Neural crest cell (in vitro differentiated cells): ENCODE results near the gene PIGW. TPM values are rescaled to one million over a fixed set of nuclear protein-coding genes. Genes with fewer than 3 reads are reported as not detected.
A peak's percentile ranks its signal among the peaks of the same experiment; 100 is the strongest.

Experiments
- DNase-seq: peaks from one replicate; pipeline ENCODE4 v3.0.0; 2021; ENCODE audit warnings: low read depth, mixed read lengths, low spot score
- H3K27ac Mint-ChIP-seq: one replicate; pipeline ENCODE4 v1.8.0; 2021; ENCODE audit warnings: mild to moderate bottlenecking, mixed read lengths; ENCODE audit not compliant: unreplicated experiment
- H3K27me3 Mint-ChIP-seq: 2 replicates; pipeline ENCODE4 v1.8.0; 2021; ENCODE audit warnings: low read depth, mild to moderate bottlenecking, mixed read lengths
- H3K36me3 Mint-ChIP-seq: 2 replicates; pipeline ENCODE4 v1.8.0; 2021; ENCODE audit warnings: low read depth, mild to moderate bottlenecking, mixed read lengths
- H3K4me1 Mint-ChIP-seq: 2 replicates; pipeline ENCODE4 v1.8.0; 2021; ENCODE audit warnings: mixed read lengths
- H3K4me3 Mint-ChIP-seq: one replicate; pipeline ENCODE4 v1.8.0; 2021; ENCODE audit warnings: mild to moderate bottlenecking, mixed read lengths
- H3K9me3 Mint-ChIP-seq: 2 replicates; pipeline ENCODE4 v1.8.0; 2021; ENCODE audit warnings: mixed read lengths
- long read RNA-seq: library from polyadenylated mRNA; unstranded; transcript quantifications from one replicate; pipeline ENCODE4 v2.0.0, GENCODE V29; 2020
- total RNA-seq: library from RNA; stranded (reverse); gene quantifications from 2 replicates; pipeline ENCODE4 v1.2.1, GENCODE V29; 2021
- TF ChIP-seq, protein P1 (sequence below): fragments of 200-600 bp; sonication (generic); conservative IDR thresholded peaks from 2 replicates; pipeline ENCODE4 v1.5.0; 2021; ENCODE audit warnings: antibody characterized with exemption, mild to moderate bottlenecking

The PIGW gene, protein sequence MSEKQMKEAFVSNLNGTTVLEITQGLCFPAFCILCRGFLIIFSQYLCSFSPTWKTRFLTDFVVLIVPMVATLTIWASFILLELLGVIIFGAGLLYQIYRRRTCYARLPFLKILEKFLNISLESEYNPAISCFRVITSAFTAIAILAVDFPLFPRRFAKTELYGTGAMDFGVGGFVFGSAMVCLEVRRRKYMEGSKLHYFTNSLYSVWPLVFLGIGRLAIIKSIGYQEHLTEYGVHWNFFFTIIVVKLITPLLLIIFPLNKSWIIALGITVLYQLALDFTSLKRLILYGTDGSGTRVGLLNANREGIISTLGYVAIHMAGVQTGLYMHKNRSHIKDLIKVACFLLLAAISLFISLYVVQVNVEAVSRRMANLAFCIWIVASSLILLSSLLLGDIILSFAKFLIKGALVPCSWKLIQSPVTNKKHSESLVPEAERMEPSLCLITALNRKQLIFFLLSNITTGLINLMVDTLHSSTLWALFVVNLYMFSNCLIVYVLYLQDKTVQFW
- total RNA-seq: 20.8 and 20.9 TPM in 2 replicates
- long read RNA-seq, transcript PIGW-204 (2 exons, 2,312 nt): major isoform, 17 of 34 reads
- long read RNA-seq, transcript PIGW-206 (2 exons, 2,264 nt): minor isoform, 9 of 34 reads
- long read RNA-seq, partial matches to known transcripts: 0 of 34 reads
- long read RNA-seq, other reads (novel, unspliced or antisense): 4 of 34 reads

DNA sequence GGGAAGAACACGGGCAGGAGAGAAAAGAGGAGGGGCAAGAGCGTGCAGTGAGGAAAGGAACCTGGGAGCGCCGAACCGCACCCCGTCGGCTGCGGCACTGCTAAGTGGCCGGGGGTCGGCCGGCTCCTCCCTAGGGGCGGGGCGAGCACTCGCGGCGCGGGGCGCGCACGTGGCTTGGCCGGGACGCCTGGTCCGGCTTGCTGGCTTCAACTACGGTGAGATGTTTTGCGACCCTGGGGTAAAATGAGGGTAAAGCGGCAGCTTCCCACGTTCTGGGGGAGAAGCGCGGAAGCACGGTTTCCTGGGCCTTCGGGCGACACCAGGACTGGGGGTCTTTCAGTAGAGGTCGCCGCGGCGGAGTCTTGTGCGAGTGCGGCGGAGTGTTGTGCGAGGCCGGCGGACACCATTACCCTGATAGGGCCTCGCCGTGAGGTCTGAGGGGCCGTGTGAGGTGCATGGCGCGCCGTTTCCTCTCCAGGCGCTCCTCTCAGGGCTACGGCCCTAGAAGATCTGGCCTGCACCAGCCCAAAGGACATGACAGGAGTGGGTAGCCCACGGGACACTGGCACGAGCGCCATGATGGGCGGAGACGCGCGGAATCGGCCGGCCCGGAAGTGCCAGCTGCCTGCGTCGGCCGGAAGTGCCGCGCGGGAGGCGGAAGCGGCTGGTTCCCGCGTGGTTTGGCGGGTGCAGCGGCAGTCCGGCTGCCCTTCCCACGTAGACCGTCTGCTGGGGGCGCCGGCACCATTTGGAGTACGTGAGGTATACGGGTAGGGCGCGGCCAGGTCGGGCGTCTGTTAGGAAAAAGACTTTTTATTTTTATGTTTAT lies at the start of gene PIGW, which contains the start of gene MYO19:
Gene PIGW (plus strand): TSS at position 148 of the 829 bp plus-strand sequence. CDS start 2,115 bp downstream, outside the sequence.
Gene MYO19 (minus strand): TSS at position 29 of the 829 bp plus-strand sequence. CDS start 2,330 bp downstream, outside the sequence.
- no peaks in the 10 kb centered on the region for H3K9me3 Mint-ChIP-seq
- peak within 1 kb of the TSS; percentile 99 for H3K27ac Mint-ChIP-seq
- no peaks in the 10 kb centered on the region for H3K27me3 Mint-ChIP-seq
- TF ChIP-seq, protein P1, sequence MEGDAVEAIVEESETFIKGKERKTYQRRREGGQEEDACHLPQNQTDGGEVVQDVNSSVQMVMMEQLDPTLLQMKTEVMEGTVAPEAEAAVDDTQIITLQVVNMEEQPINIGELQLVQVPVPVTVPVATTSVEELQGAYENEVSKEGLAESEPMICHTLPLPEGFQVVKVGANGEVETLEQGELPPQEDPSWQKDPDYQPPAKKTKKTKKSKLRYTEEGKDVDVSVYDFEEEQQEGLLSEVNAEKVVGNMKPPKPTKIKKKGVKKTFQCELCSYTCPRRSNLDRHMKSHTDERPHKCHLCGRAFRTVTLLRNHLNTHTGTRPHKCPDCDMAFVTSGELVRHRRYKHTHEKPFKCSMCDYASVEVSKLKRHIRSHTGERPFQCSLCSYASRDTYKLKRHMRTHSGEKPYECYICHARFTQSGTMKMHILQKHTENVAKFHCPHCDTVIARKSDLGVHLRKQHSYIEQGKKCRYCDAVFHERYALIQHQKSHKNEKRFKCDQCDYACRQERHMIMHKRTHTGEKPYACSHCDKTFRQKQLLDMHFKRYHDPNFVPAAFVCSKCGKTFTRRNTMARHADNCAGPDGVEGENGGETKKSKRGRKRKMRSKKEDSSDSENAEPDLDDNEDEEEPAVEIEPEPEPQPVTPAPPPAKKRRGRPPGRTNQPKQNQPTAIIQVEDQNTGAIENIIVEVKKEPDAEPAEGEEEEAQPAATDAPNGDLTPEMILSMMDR: peak; percentile 19
- peak; percentile 81 for DNase-seq
- H3K36me3 Mint-ChIP-seq: peaks cover 17% of the 10 kb centered on the region
- peak within 1 kb of the TSS; percentile 98 for H3K4me3 Mint-ChIP-seq
- H3K4me1 Mint-ChIP-seq: peaks cover 33% of the 10 kb centered on the region

DNA sequence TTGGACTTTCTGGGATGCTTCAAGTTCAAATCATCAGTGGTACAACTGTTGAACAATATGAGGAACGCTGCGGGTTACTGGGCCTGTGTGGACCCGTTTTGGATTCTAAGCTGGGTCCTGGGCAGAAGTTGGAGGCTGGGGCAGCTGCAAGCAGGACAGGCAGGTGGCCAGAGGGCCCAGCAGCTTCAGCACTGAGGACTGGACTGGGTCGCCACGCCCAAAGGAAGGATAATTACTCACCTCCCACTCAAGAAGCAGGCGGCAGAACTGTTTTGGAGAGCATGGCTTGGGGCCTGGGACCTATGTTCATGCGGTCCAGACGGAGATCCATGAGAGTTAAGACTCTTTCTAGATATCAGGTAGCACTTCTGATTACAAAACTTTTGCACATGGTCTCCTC lies 49.8 kb upstream of the PIGW start:
- H3K36me3 Mint-ChIP-seq: peaks cover 10% of the 10 kb centered on the region
- peak overlapping the region; percentile 100 for H3K4me3 Mint-ChIP-seq
- no peak for DNase-seq
- H3K27me3 Mint-ChIP-seq: peaks cover 36% of the 10 kb centered on the region
- peaks cover 2% of the 10 kb centered on the region for H3K9me3 Mint-ChIP-seq
- TF ChIP-seq, protein P1: no peak
- peaks cover 33% of the 10 kb centered on the region for H3K4me1 Mint-ChIP-seq
- no peak overlapping the region for H3K27ac Mint-ChIP-seq

DNA sequence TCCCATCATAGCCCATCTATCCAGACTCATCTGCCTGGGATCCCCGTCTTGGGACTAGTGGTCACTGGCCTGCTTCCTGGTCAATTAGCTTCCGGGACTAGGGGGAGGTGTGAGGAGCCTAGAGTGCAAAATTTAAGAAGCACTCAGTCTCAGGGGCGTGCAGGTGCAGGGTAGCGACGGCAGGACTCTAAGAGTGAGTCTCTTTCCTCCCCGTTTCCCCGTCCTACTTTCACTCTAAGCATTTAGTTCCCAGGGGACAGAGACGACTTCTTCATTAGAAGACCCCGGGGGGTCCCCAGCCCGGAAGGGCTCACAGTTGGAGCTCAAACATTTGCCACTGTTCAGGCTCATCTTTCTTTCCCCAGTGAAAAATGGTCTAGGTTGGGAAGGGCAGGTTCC lies 49.0 kb upstream of the PIGW start:
- TF ChIP-seq, protein P1: no peak
- Mint-ChIP-seq H3K4me1 (peaks cover 35% of the 10 kb centered on the region), H3K36me3 (peaks cover 14% of the 10 kb centered on the region), H3K9me3 (peaks cover 4% of the 10 kb centered on the region), H3K27me3 (peaks cover 30% of the 10 kb centered on the region), H3K4me3 (peak overlapping the region; percentile 100), H3K27ac (no peak overlapping the region)
- no peak for DNase-seq

DNA sequence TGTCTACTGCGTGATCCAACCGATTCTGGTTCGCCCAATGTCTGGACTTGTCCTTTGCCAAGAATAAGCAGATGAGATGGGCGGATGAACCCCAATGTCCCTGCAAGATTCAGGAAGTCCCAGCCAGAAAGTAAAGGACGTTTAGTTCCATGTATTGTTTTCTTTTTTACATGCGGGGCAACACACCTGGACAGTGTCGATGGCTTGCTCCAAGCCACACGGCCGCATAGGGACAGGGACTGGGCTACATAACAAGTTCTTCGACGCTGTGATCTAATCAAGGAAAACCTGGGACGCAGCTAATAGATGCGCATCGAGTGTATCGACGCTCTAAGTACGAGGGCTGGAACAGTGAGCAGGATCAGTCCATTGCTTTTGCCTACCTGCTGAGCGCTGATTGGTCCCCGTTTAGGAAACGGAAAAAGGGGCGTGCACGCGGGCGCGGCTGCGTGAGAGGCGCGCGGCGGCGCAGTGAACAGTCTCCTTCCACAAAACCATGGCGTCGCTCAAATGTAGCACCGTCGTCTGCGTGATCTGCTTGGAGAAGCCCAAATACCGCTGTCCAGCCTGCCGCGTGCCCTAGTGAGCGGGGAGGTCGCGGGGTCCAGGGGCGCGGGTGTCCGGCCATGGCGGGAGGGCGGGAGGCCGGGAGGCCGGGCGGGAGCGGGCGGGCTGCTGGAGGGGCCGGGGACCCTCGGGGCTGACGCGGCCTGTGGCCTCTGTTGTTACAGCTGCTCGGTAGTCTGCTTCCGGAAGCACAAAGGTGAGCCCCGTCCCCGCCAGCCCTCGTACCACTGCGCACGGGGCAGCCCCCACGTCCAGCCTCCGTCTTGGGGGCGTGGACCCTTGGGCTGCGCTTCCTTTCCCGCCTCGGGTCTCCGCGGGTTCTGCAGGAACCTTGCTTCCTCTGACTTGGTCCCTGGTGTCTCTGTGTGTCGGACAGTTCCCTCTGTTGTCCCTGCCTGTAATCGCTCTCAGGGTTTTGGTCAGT lies 48.3 kb upstream of the PIGW start, which contains the start of gene ZNHIT3:
Gene ZNHIT3 (plus strand): TSS at position 478 of the 991 bp plus-strand sequence. CDS start 19 bp downstream, at position 497.
- Mint-ChIP-seq H3K27ac (peak within 1 kb of the TSS; percentile 99), H3K4me3 (peak within 1 kb of the TSS; percentile 100), H3K36me3 (peaks cover 14% of the 10 kb centered on the region), H3K9me3 (peaks cover 4% of the 10 kb centered on the region), H3K4me1 (peaks cover 35% of the 10 kb centered on the region), H3K27me3 (peaks cover 23% of the 10 kb centered on the region)
- TF ChIP-seq, protein P1: no peak
- DNase-seq: peak; percentile 80
